SH-SY5Y (cell line): ENCODE measurements around the gene MYO1A.

Experiments
- GATA2 ChIP-seq: IDR thresholded peaks from 2 replicates; pipeline ENCODE4 v1.6.1; 2011; ENCODE audit warnings: mild to moderate bottlenecking, low read depth, low read length
- GATA3 ChIP-seq: IDR thresholded peaks from 2 replicates; pipeline ENCODE4 v1.6.1; 2011; ENCODE audit warnings: low read depth, mild to moderate bottlenecking, low read length, moderate library complexity

The MYO1A gene

GRCh38 chr12:57012600-57013465 lies 37.1 kb downstream of the MYO1A start:
- TF ChIP-seq GATA2 (no peak), GATA3 (no peak)

DNA sequence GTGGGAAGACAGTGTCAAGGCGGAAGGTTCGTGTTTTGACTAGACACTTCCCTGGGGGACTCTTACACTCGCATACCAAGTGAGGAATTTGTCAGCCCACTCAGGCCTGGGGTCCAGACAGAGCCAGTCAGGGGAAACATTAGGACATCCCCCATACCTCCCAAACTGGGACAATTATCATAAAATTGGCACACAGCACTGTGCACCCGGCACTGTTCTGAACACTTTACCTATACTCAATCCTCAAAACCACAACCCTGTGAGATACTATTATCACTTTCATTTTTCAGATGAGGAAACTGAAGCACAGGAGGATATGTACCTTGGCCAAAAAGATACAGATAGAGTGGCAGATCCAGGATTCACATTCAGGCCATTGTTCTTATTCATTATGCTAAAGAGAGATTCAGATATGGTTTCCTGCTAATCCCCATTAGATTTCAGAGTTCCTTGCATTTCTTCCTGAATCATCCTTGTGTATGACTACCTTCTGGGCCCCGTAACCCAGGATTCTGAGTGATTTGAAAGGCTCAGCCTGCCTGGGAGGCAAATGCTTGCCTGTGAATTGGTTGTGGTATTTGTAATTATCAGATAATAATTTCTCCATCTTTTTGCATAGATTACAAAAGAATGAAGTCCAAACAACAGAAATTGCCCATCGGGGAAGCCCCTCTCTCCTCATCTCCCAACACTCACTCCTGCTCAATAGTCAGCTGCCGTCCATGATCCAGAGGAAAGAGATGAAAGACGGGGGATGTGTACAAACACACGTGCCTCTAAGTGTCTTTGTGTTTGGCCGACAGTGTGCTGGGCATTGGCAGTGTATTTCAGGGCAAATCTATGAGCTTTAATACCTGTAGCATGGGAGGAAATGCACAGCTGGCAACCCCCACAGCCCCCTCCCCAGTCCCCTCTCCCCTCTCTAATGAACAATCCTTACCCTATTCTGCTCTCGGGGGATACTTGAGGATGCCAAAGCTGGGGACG lies 38.2 kb downstream of the MYO1A start:
- TF ChIP-seq GATA2 = no peak
- TF ChIP-seq GATA3 = no peak

DNA sequence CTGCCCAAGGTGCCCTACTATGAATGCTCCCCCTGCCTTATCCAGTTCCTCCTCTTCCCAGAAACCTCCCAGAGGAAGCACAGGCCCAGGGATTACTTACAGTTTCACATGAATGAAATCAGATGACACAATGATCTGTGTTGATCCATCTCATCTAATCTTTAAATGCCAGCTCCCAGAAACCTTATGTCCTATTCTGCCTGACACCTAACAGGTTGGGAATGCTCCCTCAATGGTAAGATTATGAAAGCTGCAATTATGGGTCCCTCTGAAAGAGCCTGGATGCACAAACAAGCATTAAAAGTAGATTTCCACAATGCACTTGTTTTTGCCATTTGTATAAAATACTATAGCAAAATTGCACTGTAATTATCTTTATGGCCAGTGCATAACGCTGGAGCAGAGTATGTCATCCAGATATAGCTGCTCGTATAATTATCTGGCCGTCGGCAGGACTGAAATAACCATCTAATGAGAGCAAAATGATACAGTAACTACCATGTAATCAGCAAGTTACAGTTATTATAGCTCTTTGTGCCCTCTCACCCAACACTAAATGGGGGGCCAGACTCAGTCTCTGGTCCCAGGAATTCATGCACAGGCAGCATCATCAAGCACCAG lies 39.2 kb downstream of the MYO1A start:
- no peak for TF ChIP-seq GATA2
- no peak for TF ChIP-seq GATA3

GRCh38 chr12:57009949-57010626 lies 39.8 kb downstream of the MYO1A start:
- TF ChIP-seq GATA3 (no peak), GATA2 (no peak)

GRCh38 chr12:57008178-57008577 lies 41.8 kb downstream of the MYO1A start:
- TF ChIP-seq GATA3 = no peak
- TF ChIP-seq GATA2 = no peak

DNA sequence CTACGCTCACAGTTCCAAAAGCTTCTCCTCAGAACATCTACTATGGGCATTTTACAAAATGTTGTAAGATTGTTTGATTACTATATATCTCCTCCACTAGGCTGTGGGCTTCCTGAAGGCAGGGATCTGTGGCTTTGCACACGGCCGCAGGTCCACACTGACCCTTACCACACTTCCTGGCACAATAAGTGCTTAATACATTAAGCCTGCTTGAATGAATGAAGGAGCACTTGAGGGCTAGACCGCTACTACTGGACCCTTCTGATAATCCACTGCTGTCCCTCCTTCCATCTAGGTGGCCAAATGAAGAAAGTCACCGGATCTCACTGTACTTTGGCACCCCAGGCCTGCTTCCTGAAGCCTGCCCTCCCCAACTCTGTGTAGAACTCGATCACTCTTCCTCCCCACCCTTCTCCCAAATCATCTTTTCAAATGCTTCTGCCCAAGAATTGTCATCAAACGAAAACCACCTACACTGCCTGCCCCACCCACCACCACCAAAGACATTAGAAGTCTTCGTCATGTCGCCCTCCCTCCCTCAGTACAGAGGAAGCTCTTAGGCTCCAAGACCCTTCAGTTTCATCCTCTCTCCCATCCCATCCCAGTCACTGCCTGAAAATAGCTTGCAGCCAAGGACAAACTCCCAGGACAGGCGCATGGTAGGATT lies 43.0 kb downstream of the MYO1A start:
- no peak for TF ChIP-seq GATA2
- TF ChIP-seq GATA3 = no peak

DNA sequence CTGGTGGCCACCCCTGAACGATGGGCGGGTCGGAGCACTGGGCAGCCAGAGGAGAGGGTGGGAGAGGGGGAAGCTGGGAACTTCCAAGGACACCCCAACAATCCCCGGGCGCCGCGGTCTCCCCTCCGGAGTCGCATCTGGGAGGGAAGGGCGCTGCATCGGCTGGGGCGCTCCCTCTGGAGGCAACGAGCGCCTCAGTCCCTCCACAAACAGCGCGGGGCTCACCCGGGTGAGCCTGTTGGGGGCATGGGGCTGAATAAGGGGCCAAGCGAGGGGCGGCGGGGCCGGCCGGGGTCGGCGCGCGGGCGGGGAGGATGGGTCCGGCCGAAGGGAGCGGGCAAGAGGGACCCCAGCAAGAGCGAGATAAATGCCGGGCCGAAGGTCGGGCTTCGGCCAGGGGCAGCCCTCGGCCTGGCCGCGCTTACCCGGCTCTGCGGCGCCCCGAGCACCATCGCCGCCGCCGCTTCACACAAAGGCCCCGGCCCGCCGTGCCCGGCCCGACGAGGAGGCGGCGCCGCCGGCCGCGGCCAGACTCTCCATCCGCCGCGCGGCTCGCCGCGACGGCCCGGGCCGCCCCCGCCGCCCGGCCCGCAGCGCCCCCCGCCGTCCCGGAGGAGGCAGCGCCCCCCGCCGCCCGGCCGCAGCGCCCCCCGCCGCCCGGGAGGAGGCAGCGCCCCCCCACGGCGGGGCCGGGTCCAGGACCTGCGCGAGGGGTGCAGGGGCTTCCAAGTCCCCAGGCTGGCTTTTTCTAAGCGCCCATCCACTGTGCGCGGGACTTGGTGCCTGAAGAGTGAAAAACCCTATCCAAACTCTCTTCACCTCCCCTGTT lies 43.7 kb downstream of the MYO1A start, which contains the start of gene ZBTB39:
Gene ZBTB39, minus strand, starts transcription at position 567 of the 829 bp plus-strand sequence. CDS start 1,629 bp downstream, outside the sequence.
- TF ChIP-seq GATA2 (no peak), GATA3 (no peak)

GRCh38 chr12:57004651-57005050 lies 45.3 kb downstream of the MYO1A start:
- TF ChIP-seq GATA2 (no peak), GATA3 (no peak)

GRCh38 chr12:57003395-57003794 lies 46.5 kb downstream of the MYO1A start:
- TF ChIP-seq GATA3 (no peak), GATA2 (no peak)

DNA sequence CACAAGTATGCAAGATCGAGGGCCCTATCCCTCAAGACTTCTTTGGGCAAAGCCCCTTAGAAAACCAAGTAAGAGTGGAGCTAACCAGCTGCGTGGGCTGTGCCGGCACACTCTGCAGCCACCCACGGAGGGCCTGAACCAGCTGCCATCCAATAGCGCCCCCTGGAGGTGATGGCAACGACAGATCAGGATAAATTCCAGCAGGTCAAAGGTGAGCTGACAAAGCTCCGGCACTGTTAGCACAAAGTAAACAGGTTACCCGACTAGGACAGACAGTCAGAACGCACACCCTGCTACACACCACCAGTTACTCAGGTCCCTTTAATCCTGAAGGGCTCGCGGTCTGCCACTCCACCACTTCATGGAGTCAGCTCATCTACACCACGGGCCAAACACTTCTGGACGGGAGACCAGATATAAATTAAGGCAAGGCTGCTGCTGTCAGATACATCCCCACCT lies 48.5 kb downstream of the MYO1A start:
- no peak for TF ChIP-seq GATA2
- no peak for TF ChIP-seq GATA3

- TF ChIP-seq GATA2 (no peak), GATA3 (no peak)
These were observed 49.5 kb downstream of the MYO1A start for GRCh38 chr12:57000393-57000792.

DNA sequence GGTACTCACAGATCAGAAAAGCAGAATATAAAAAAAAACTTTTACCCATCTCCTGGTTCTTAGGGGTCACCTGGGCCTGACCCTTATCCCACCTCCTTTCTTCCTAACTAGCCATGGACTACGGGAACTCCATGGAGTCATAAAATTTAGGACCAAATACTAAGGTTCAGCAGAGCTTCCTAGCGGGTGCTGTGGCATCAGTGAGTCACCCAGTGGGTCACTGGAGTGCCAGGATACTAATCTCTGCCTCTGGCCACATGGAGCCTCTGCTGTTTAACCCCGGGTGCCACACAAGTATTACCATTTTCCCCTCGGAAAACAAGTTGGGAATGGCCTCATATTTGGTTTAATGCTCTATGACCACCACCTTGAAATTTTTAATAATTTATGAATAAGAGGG lies 50.5 kb downstream of the MYO1A start:
- TF ChIP-seq GATA3 (no peak), GATA2 (no peak)
